SK-N-SH (cell line): Measurements from ENCODE around the gene CENPX. TPM values are rescaled to one million over a fixed set of nuclear protein-coding genes. Genes with fewer than 3 reads are reported as not detected.
A peak's percentile ranks its signal among the peaks of the same experiment; 100 is the strongest.

Experiments
- CTCF ChIA-PET: fragments of 300-600, 350-600 bp; formaldehyde crosslinking; extraction: SDS; loops from one replicate; lab custom pipeline; 2021; lab: Yijun Ruan, JAX
- POLR2A ChIA-PET: fragments of 350-600 bp; sonication (Branson Sonifier 250); formaldehyde crosslinking; extraction: SDS; loops from one replicate; lab custom pipeline; 2020; ENCODE audit warnings: antibody characterized with exemption, inconsistent platforms; lab: Yijun Ruan, JAX
- DNase-seq: peaks from one replicate; pipeline ENCODE4 v3.0.0; 2012
- H2AFZ ChIP-seq: fragments of 200-600 bp; sonication (generic); 2 replicates; pipeline ENCODE4 v1.8.1; 2016; ENCODE audit warnings: antibody characterized with exemption, mild to moderate bottlenecking, low read depth
- H3F3A ChIP-seq: fragments of 200-600 bp; sonication (generic); replicated peaks from 2 replicates; pipeline ENCODE3; 2016; ENCODE audit warnings: antibody characterized with exemption, mild to moderate bottlenecking; ENCODE audit not compliant: insufficient read depth
- H3K27ac ChIP-seq, 2 experiments: fragments of 200-500 bp in 1 of 2; fragments of 200-600 bp in 1 of 2; sonication (Bioruptor generic) in 1 of 2; sonication (generic), shearing (Covaris generic) in 1 of 2; 2 replicates each; pipeline versions ENCODE4 v1.5.1 to v1.6.1; 2014 to 2016; ENCODE audit warnings: low read depth in 2 of 2, inconsistent platforms in 1 of 2, low read length in 1 of 2, mild to moderate bottlenecking in 1 of 2, mixed read lengths in 1 of 2
- H3K27me3 ChIP-seq: fragments of 200-600 bp; sonication (generic), shearing (Covaris generic); 2 replicates; pipeline ENCODE4 v1.6.1; 2016; ENCODE audit warnings: mixed run types; ENCODE audit not compliant: insufficient read depth
- H3K36me3 ChIP-seq, 2 experiments: fragments of 200-500 bp in 1 of 2; fragments of 200-600 bp in 1 of 2; sonication (Bioruptor generic) in 1 of 2; sonication (generic) in 1 of 2; replicated peaks in 1 of 2; 2 replicates each; pipeline versions ENCODE3 to v1.5.1; 2014 to 2016; ENCODE audit warnings: low read length in 1 of 2, mild to moderate bottlenecking in 1 of 2; ENCODE audit not compliant: insufficient read depth in 2 of 2, control insufficient read depth in 1 of 2
- H3K4me1 ChIP-seq, 2 experiments: fragments of 200-500 bp in 1 of 2; fragments of 200-600 bp in 1 of 2; sonication (Bioruptor generic) in 1 of 2; sonication (generic), shearing (Covaris generic) in 1 of 2; 2 replicates each; pipeline versions ENCODE4 v1.5.1 to v1.6.1; 2014 to 2016; ENCODE audit warnings: low read depth in 1 of 2, low read length in 1 of 2, mixed run types in 1 of 2; ENCODE audit not compliant: insufficient read depth in 2 of 2, control insufficient read depth in 1 of 2
- H3K4me2 ChIP-seq: fragments of 200-600 bp; sonication (generic), shearing (Covaris generic); 2 replicates; pipeline ENCODE4 v1.6.1; 2017; ENCODE audit warnings: mixed run types
- H3K4me3 ChIP-seq, 2 experiments: fragments of 200-500 bp in 1 of 2; fragments of 200-600 bp in 1 of 2; sonication (Bioruptor generic) in 1 of 2; sonication (generic), shearing (Covaris generic) in 1 of 2; 2 replicates each; pipeline versions ENCODE4 v1.5.1 to v1.8.1; 2014 to 2016; ENCODE audit warnings: low read depth in 2 of 2, inconsistent platforms in 1 of 2, low read length in 1 of 2, mild to moderate bottlenecking in 1 of 2, mixed read lengths in 1 of 2, moderate library complexity in 1 of 2
- H3K79me2 ChIP-seq: fragments of 200-600 bp; sonication (generic); 2 replicates; pipeline ENCODE4 v1.8.1; 2017; ENCODE audit warnings: mild to moderate bottlenecking; ENCODE audit not compliant: insufficient read depth
- H3K9ac ChIP-seq: fragments of 200-600 bp; sonication (generic); 2 replicates; pipeline ENCODE4 v1.6.1; 2017; ENCODE audit warnings: mixed run types
- H3K9me2 ChIP-seq: fragments of 200-600 bp; sonication (generic); 2 replicates; pipeline ENCODE4 v1.6.1; 2017; ENCODE audit warnings: mixed run types
- H3K9me3 ChIP-seq: fragments of 200-600 bp; sonication (generic); 2 replicates; pipeline ENCODE4 v1.6.1; 2017; ENCODE audit warnings: mixed run types, mild to moderate bottlenecking, moderate library complexity
- H4K20me1 ChIP-seq: fragments of 200-600 bp; sonication (generic); 2 replicates; pipeline ENCODE4 v1.6.1; 2017; ENCODE audit warnings: mild to moderate bottlenecking, mixed run types; ENCODE audit not compliant: insufficient read depth
- EP300 ChIP-seq, 2 experiments: IDR thresholded peaks; 2 replicates each; pipeline versions ENCODE4 v1.4.0 to v1.6.1; 2012; ENCODE audit warnings: borderline replicate concordance in 1 of 2, low read depth in 1 of 2, low read length in 1 of 2
- FOXJ3 ChIP-seq: sonication (generic); formaldehyde crosslinking; IDR thresholded peaks from 2 replicates; pipeline ENCODE4 v1.5.1; 2020; ENCODE audit warnings: mild to moderate bottlenecking, missing genetic modification reagents
- JUND ChIP-seq: IDR thresholded peaks from 2 replicates; pipeline ENCODE4 v1.4.0; 2012
- MXI1 ChIP-seq: IDR thresholded peaks from 2 replicates; pipeline ENCODE4 v1.6.1; 2012; ENCODE audit warnings: mild to moderate bottlenecking, low read depth, low read length, improper control_type of control experiment
- PBX3 ChIP-seq: IDR thresholded peaks from 2 replicates; pipeline ENCODE4; 2012
- POLR2AphosphoS5 ChIP-seq: IDR thresholded peaks from 2 replicates; pipeline ENCODE4 v1.6.1; 2012; ENCODE audit warnings: low read depth, low read length
- SIN3A ChIP-seq: IDR thresholded peaks from 2 replicates; pipeline ENCODE4 v1.6.1; 2012; ENCODE audit warnings: low read depth, mild to moderate bottlenecking, low read length, moderate library complexity, borderline replicate concordance
- TCF12 ChIP-seq: IDR thresholded peaks from 2 replicates; pipeline ENCODE4 v1.4.0; 2012
- YY1 ChIP-seq: IDR thresholded peaks from 2 replicates; pipeline ENCODE4 v1.4.0; 2012; ENCODE audit warnings: low read depth, mild to moderate bottlenecking
- WGBS: methylation state at CpG from one replicate; pipeline ENCODE4 v1.1.6; 2017; ENCODE audit warnings: low lambda C conversion rate; 5-methylcytosine and 5-hydroxymethylcytosine counted together
- polyA plus RNA-seq, 3 experiments: library from polyadenylated mRNA; depleted of rRNA; stranded (reverse); fragments of >200 nt; gene quantifications; 2 replicates each; pipeline ENCODE4 v1.2.3, GENCODE V29; 2012

Gene CENPX
- polyA plus RNA-seq, 1 of the 3 experiments (the other 2 are of a cell fraction) = 255 TPM

GRCh38 chr17:81976332-81977210 lies 46.1 kb downstream of the CENPX start:
- DNase-seq = no peak
- peak overlapping the region; percentile 94 for H3K9ac ChIP-seq
- no peak for TF ChIP-seq YY1
- TF ChIP-seq FOXJ3 (CRISPR knock-in tag) = 0 out of 2 replicates have a peak, but pooled peaks have one; percentile 25
- TF ChIP-seq MXI1 = peak; percentile 73; the same call in 1 of the 2 replicates
- TF ChIP-seq PBX3 = no peak
- peak overlapping the region; percentile 99 for H3K4me2 ChIP-seq
- no peaks in the 10 kb centered on the region for H3K9me2 ChIP-seq
- WGBS = 50% methylated on average over 27 of the region's 30 CpGs
- peaks cover 3% of the 10 kb centered on the region for H3F3A ChIP-seq
- H3K79me2 ChIP-seq = peaks cover 26% of the 10 kb centered on the region
- no peaks in the 10 kb centered on the region for H4K20me1 ChIP-seq
- ChIA-PET CTCF (interaction anchor here (1.2 to 11.6 kb wide), 6 partner anchors 9 to 60 kb away, joined by 3 to 85 read pairs (median 14); partner anchors contain the start of genes CENPX, LRRC45, NOTUM and RAC3), POLR2A (interaction anchor here (0.6 to 1.5 kb wide), 7 partner anchors 9 to 107 kb away, joined by 3 to 9 read pairs (median 3); partner anchors contain the start of gene PYCR1)
- peak overlapping the region; percentile 91 for H2AFZ ChIP-seq
- H3K9me3 ChIP-seq = peaks cover 4% of the 10 kb centered on the region; the same call in 1 of the 2 replicates
- H3K36me3 ChIP-seq = peaks cover 11 to 15% of the 10 kb centered on the region in 2 experiments
- peak overlapping the region; percentile 65 to 83; a peak in 3 of 4 replicates for H3K27ac ChIP-seq
- H3K4me1 ChIP-seq = peaks cover 10 to 18% of the 10 kb centered on the region in 2 experiments; a peak in 2 of 4 replicates
- H3K4me3 ChIP-seq = peak overlapping the region; percentile 69 to 95
- no peaks in the 10 kb centered on the region for H3K27me3 ChIP-seq

- TF ChIP-seq EP300 (IDR thresholded peaks at IDR 0.05; ENCODE audit: borderline replicate concordance in 1 of 2, low read depth in 1 of 2, low read length in 1 of 2) (no peak), PBX3 (no peak), POLR2AphosphoS5 (no peak), SIN3A (no peak), FOXJ3 (CRISPR knock-in tag) (no peak), JUND (no peak), TCF12 (no peak)
- Histone ChIP-seq H2AFZ (no peak overlapping the region), H4K20me1 (no peaks in the 10 kb centered on the region), H3K27me3 (no peaks in the 10 kb centered on the region), H3K79me2 (peaks cover 8% of the 10 kb centered on the region), H3K27ac (no peak overlapping the region), H3K36me3 (no peaks in the 10 kb centered on the region), H3K9me2 (no peaks in the 10 kb centered on the region), H3K4me3 (no peak overlapping the region), H3K9ac (no peak overlapping the region), H3K4me1 (peaks cover 6 to 21% of the 10 kb centered on the region in 2 experiments; a peak in 2 of 4 replicates), H3K4me2 (no peak overlapping the region), H3K9me3 (peaks cover 4% of the 10 kb centered on the region; the same call in 1 of the 2 replicates), H3F3A (peaks cover 3% of the 10 kb centered on the region)
- DNase-seq = no peak
- ChIA-PET POLR2A (no interaction called here), CTCF (interaction anchor here (2.3 to 14.5 kb wide), 4 partner anchors 12 to 51 kb away, joined by 23 to 1216 read pairs (median 75); partner anchors contain the start of genes CENPX, DCXR, LRRC45 and NOTUM)
Observed at GRCh38 chr17:81973432-81973831, 49.2 kb downstream of the CENPX start.
